ENCODE data around the gene INO80E. TPM values are rescaled to one million over a fixed set of nuclear protein-coding genes. Genes with fewer than 3 reads are reported as not detected.
"Not testable (repeated sequence)": the region's sequence is repeated elsewhere in the genome, so short reads cannot be mapped to it uniquely, and the experiment has no call there.

The INO80E gene
- total RNA-seq, 1 donor from 2014 or later: 93.6 TPM

GRCh38 chr16:30009990-30010843, 14.2 kb downstream of the INO80E start:
- Mint-ChIP-seq H3K9me3 (no peaks in the 10 kb centered on the region), H3K27me3 (peaks cover 22% of the 10 kb centered on the region), H3K36me3 (ENCODE audit: low read depth) (no peaks in the 10 kb centered on the region), H3K27ac (no peak overlapping the region), H3K4me3 (peak overlapping the region; percentile 73), H3K4me1 (peaks cover 16% of the 10 kb centered on the region)
- intact Hi-C loops (cut with micrococcal nuclease): no loop called here
- ChIA-PET CTCF (interaction anchor here (0.7 kb wide), 1 partner anchor 220 kb away, joined by 3 read pairs; the partner anchor contains the start of gene KIF22), POLR2A (no interaction called here)
- ATAC-seq (ENCODE audit: low read depth) (no peak), DNase-seq (no peak)
- TF ChIP-seq, protein P1, sequence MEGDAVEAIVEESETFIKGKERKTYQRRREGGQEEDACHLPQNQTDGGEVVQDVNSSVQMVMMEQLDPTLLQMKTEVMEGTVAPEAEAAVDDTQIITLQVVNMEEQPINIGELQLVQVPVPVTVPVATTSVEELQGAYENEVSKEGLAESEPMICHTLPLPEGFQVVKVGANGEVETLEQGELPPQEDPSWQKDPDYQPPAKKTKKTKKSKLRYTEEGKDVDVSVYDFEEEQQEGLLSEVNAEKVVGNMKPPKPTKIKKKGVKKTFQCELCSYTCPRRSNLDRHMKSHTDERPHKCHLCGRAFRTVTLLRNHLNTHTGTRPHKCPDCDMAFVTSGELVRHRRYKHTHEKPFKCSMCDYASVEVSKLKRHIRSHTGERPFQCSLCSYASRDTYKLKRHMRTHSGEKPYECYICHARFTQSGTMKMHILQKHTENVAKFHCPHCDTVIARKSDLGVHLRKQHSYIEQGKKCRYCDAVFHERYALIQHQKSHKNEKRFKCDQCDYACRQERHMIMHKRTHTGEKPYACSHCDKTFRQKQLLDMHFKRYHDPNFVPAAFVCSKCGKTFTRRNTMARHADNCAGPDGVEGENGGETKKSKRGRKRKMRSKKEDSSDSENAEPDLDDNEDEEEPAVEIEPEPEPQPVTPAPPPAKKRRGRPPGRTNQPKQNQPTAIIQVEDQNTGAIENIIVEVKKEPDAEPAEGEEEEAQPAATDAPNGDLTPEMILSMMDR (IDR thresholded peaks at IDR 0.05): no peak

- ChIA-PET CTCF (no interaction called here), POLR2A (interaction anchor here (0.6 kb wide), 1 partner anchor 1037 kb away, joined by 3 read pairs; no protein-coding TSS in a partner anchor)
- Mint-ChIP-seq H3K27me3 (peaks cover 22% of the 10 kb centered on the region), H3K4me3 (peak within 1 kb of the TSS; percentile 75), H3K4me1 (peaks cover 13% of the 10 kb centered on the region), H3K27ac (no peak within 1 kb of the TSS), H3K36me3 (ENCODE audit: low read depth) (no peaks in the 10 kb centered on the region), H3K9me3 (no peaks in the 10 kb centered on the region)
- peak; percentile 63 for ATAC-seq (ENCODE audit: low read depth)
- intact Hi-C loops (cut with micrococcal nuclease): no loop called here
- DNase-seq: no peak
- TF ChIP-seq, protein P1 (IDR thresholded peaks at IDR 0.05): no peak
Measured at GRCh38 chr16:30010844-30011713, 15.0 kb downstream of the INO80E start, which contains the start of gene DOC2A. DOC2A (minus strand) TSS chr16:30011027; CDS start chr16:30010222, 805 bp downstream.

- peak overlapping the region; percentile 75 for H3K4me3 Mint-ChIP-seq
- H3K36me3 Mint-ChIP-seq (ENCODE audit: low read depth): no peaks in the 10 kb centered on the region
- H3K9me3 Mint-ChIP-seq: no peaks in the 10 kb centered on the region
- TF ChIP-seq, protein P1 (IDR thresholded peaks at IDR 0.05): no peak
- intact Hi-C loops (cut with micrococcal nuclease): no loop called here
- DNase-seq (no peak), ATAC-seq (ENCODE audit: low read depth) (no peak)
- peaks cover 13% of the 10 kb centered on the region for H3K4me1 Mint-ChIP-seq
- peak overlapping the region; percentile 50 for H3K27ac Mint-ChIP-seq
- ChIA-PET CTCF (no interaction called here), POLR2A (interaction anchor here (0.5 to 0.6 kb wide), 2 partner anchors 10 to 1039 kb away, joined by 3 to 4 read pairs; no protein-coding TSS in a partner anchor)
- H3K27me3 Mint-ChIP-seq: peaks cover 22% of the 10 kb centered on the region
Measured at GRCh38 chr16:30011714-30012504, 15.9 kb downstream of the INO80E start.

GRCh38 chr16:30012598-30012997, 16.6 kb downstream of the INO80E start:
- POLR2A ChIA-PET: interaction anchor here (0.6 to 0.7 kb wide), 2 partner anchors 11 to 35 kb away, joined by 3 to 4 read pairs; no protein-coding TSS in a partner anchor
- ATAC-seq (ENCODE audit: low read depth); CTCF ChIA-PET; H3K27ac Mint-ChIP-seq; H3K4me3 Mint-ChIP-seq; DNase-seq; intact Hi-C loops (cut with micrococcal nuclease); H3K9me3 Mint-ChIP-seq; H3K36me3 Mint-ChIP-seq (ENCODE audit: low read depth): not testable (repeated sequence)
- Mint-ChIP-seq H3K4me1 (peaks cover 13% of the 10 kb centered on the region), H3K27me3 (peaks cover 22% of the 10 kb centered on the region)

DNA sequence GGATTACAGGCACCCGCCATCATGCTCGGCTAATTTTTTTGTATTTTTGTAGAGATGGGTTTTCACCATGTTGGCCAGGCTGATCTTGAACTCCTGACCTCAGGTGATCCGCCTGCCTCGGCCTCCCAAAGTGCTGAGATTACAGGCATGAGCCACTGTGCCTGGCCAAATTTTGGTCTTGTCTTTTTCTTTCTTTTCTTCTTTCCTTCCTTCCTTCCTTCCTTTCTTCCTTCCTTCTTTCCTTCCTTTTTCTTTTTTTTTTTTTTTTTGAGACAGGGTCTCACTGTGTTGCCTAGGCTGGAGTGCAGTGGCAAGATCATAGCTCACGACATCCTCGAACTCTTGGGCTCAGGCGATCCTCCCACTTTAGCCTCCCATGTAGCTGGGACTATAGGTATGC, 19.4 kb downstream of the INO80E start:
- ChIA-PET CTCF (interaction anchor here (0.6 kb wide), 1 partner anchor 11 kb away, joined by 6 read pairs; no protein-coding TSS in a partner anchor), POLR2A (interaction anchor here (0.6 kb wide), 1 partner anchor 49 kb away, joined by 3 read pairs; no protein-coding TSS in a partner anchor)
- DNase-seq; H3K4me1 Mint-ChIP-seq; H3K27ac Mint-ChIP-seq; intact Hi-C loops (cut with micrococcal nuclease); ATAC-seq (ENCODE audit: low read depth); H3K36me3 Mint-ChIP-seq (ENCODE audit: low read depth); H3K4me3 Mint-ChIP-seq; H3K9me3 Mint-ChIP-seq: not testable (repeated sequence)
- H3K27me3 Mint-ChIP-seq: peaks cover 12% of the 10 kb centered on the region

All from activated B cell treated with CpG ODN at 0.5 μM for 24 hours (primary cell).